Endothelial cell of umbilical vein (primary cell): ENCODE results near the gene DNAH1.

Experiments used
- EZH2 ChIP-seq: IDR thresholded peaks from 2 replicates; pipeline ENCODE4 v1.6.1; 2012; ENCODE audit warnings: borderline replicate concordance, low read depth, mild to moderate bottlenecking, moderate library complexity, low read length, inconsistent platforms; ENCODE audit not compliant: severe bottlenecking
- FOS ChIP-seq: IDR thresholded peaks from 2 replicates; pipeline ENCODE4 v1.6.1; 2011; ENCODE audit warnings: mild to moderate bottlenecking, low read length, moderate library complexity, borderline replicate concordance; ENCODE audit not compliant: insufficient read depth
- GATA2 ChIP-seq: IDR thresholded peaks from 2 replicates; pipeline ENCODE4 v1.7.0; 2011; ENCODE audit warnings: low read depth, mild to moderate bottlenecking, moderate library complexity, mixed read lengths, low read length; ENCODE audit not compliant: insufficient read length, insufficient read depth
- JUN ChIP-seq: IDR thresholded peaks from 2 replicates; pipeline ENCODE4 v1.6.1; 2011; ENCODE audit warnings: borderline replicate concordance, low read depth; ENCODE audit not compliant: insufficient read length, insufficient read depth
- MAX ChIP-seq: IDR thresholded peaks from 2 replicates; pipeline ENCODE4 v1.6.1; 2011; ENCODE audit not compliant: insufficient read depth, insufficient read length
- MYC ChIP-seq: IDR thresholded peaks from one replicate; pipeline ENCODE4 v1.6.1; 2011; ENCODE audit warnings: mild to moderate bottlenecking, low read depth, low read length
- POLR2A ChIP-seq: IDR thresholded peaks from 2 replicates; pipeline ENCODE4 v1.6.1; 2012; ENCODE audit warnings: low read depth, mild to moderate bottlenecking, control low read depth, low read length
- POLR2AphosphoS5 ChIP-seq: IDR thresholded peaks from 2 replicates; pipeline ENCODE4 v1.6.1; 2012; ENCODE audit warnings: low read depth, mild to moderate bottlenecking, control low read depth, low read length, moderate library complexity; ENCODE audit not compliant: insufficient read depth
- TF ChIP-seq, protein P1 (sequence below), 2 donors: IDR thresholded peaks; 1 replicate in 1 of 2; 2 replicates in 1 of 2; pipeline ENCODE4 v1.5.1; 2011; ENCODE audit warnings: low read length in 2 of 2, mild to moderate bottlenecking in 2 of 2, moderate library complexity in 2 of 2, control low read depth in 1 of 2, inconsistent platforms in 1 of 2, low read depth in 1 of 2; ENCODE audit not compliant: insufficient read depth in 1 of 2; ENCODE audit errors: extremely low read depth in 1 of 2

DNA sequence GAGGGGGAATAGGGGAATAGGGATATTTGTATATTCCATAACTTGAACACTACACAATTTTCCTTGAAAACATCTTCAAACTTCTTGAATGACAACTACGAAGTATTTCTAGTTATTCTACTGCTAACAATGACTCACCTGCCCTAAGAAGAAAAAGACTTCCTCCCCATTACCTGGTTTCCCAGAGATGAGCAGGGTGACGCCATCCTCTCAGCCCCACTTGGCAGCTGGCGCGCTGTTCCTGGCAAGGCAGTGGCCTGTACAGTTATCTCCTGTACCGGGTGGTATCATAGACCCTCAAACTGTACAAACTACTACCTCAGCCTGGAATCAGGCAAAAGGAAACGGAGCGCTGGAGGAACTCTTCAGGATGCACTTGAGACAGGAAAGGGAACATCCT, 48.1 kb upstream of the DNAH1 start:
- TF ChIP-seq FOS (no peak), POLR2A (no peak), POLR2AphosphoS5 (no peak), MAX (no peak), EZH2 (no peak), MYC (no peak), GATA2 (no peak), JUN (no peak)
- TF ChIP-seq, protein P1, sequence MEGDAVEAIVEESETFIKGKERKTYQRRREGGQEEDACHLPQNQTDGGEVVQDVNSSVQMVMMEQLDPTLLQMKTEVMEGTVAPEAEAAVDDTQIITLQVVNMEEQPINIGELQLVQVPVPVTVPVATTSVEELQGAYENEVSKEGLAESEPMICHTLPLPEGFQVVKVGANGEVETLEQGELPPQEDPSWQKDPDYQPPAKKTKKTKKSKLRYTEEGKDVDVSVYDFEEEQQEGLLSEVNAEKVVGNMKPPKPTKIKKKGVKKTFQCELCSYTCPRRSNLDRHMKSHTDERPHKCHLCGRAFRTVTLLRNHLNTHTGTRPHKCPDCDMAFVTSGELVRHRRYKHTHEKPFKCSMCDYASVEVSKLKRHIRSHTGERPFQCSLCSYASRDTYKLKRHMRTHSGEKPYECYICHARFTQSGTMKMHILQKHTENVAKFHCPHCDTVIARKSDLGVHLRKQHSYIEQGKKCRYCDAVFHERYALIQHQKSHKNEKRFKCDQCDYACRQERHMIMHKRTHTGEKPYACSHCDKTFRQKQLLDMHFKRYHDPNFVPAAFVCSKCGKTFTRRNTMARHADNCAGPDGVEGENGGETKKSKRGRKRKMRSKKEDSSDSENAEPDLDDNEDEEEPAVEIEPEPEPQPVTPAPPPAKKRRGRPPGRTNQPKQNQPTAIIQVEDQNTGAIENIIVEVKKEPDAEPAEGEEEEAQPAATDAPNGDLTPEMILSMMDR (IDR thresholded peaks at IDR 0.05; ENCODE audit: extremely low read depth in 1 of 2, insufficient read depth in 1 of 2, low read depth in 1 of 2, low read length in 2 of 2), result no peak
